HG02623 (cell line): ENCODE data around the gene CYB5R3.
"Not testable (repeated sequence)": the region's sequence is repeated elsewhere in the genome, so short reads cannot be mapped to it uniquely, and the experiment has no call there.

ENCODE experiments used
- ATAC-seq: cut with Tn5 transposase; IDR thresholded peaks from one replicate; pipeline ENCODE4 v1.9.1; 2021; ENCODE audit warnings: moderate library complexity; ENCODE audit not compliant: unreplicated experiment

The CYB5R3 gene

DNA sequence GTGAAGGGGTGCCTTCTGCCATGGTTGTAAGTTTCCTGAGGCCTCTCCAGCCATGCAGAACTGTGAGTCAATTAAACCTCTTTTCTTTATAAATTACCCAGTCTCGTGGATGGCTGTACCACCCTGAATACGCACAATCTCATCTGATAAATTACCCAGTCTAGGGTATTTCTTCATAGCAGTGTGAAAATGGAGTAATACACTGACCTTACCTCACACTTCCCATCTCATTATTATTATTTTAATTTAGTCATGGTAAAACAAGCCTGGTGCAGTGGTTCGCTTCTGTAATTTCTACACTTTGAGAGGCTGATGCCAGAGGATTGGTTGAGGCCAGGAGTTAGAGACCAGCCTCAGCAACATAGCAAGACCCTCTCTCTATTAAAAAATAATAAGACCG is 30.5 kb upstream of the CYB5R3 start:
- ATAC-seq, result no peak

DNA sequence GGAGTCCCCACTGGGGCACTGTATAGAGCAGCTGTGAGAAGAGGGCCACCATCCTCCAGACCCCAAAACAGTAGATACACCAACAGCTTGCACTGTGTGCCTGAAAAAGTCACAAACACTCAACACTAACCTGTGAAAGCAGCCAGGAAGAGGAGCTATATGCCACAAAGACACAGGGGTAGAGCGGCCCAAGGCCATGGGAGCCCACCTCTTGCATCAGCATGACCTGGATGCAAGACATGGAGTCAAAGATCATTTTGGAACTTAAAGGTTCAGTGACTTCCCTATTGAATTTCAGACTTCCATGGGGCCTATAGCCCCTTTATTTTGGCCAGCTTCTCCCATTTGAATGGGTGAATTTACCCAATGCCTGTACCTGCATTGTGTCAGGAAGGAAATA is 29.7 kb upstream of the CYB5R3 start:
- no peak for ATAC-seq

DNA sequence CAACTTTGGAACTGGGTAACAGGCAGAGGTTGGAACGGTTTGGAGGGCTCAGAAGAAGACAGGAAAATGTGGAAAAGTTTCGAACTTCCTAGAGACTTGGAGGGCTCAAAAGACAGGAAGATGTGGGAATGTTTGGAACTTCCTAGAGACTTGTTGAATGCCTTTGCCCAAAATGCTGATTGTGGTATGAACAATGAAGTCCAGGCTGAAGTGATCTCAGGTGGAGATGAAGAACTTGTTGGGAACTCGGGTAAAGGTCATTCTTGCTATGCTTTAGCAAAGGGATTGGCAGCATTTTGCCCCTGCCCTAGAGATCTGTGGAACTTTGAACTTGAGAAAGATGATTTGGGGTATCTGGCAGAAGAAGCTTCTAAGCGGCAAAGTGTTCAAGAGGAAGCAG is 28.7 kb upstream of the CYB5R3 start:
- ATAC-seq, result not testable (repeated sequence)

DNA sequence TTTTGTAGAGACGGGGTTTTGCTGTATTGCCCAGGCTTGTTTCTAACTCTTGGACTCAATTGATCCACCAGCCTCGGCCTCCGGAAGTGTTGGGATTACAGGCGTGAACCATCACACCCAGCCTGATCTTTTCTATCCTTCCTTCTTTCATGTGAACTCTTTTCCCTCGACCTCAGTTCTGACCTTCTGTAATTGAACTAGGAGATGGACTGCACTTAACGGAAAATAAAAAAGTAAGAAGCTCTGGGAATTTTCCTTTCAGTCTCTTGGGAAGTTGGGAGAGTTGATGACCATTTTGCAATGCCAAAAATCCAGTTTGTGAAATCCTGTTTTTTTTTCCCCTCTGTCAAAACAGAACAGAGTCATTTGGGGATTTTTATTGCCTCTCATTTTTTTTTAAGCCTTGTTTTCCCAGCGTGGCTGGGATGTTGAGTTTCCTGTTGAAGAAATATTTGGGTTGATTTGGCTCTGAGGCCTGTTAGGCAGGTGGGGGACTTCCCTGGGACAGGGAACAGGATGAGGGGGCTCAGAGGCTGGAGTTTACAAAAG is 26.9 kb upstream of the CYB5R3 start:
- no peak for ATAC-seq

DNA sequence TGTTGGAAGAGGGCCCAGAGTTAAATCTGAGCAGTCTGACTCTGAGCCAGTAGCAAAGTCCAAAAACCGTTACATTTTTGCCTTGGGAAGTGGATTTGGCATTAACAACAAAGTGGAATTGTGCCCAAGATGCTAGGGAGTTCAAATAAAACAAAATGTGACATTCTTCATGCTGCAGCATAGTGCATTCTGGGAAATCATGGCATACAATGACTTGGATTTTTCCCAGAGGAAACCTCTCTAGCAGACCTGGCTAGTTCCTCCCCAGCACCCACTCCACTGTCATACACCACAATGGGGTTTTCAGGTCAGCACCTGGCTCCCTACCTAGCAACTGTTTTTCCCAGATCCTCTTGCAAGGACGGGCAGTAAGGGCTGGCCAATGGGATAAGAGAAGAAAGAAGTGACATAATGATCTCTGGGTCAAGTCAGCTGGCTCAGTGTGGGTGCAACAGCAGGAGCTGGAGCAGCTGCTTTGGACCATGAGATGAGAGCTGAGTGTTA is 24.8 kb upstream of the CYB5R3 start:
- ATAC-seq, result no peak

DNA sequence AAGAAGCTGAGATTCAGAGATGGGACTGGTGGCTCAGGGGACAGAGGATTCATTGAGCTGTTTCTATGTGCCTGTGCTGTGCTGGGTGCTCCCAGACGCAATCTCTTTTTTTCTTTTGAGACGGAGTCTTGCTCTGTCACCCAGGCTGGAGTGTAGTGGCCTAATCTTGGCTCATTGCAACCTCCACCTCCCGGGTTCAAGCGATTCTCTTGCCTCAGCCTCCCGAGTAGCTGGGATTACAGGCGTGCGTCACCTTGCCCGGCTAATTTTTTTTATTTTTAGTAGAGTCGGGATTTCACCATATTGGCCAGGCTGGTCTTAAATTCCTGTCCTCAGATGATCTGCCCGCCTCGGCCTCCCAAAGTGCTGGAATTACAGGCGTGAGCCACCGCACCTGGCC is 23.9 kb upstream of the CYB5R3 start:
- not testable (repeated sequence) for ATAC-seq

DNA sequence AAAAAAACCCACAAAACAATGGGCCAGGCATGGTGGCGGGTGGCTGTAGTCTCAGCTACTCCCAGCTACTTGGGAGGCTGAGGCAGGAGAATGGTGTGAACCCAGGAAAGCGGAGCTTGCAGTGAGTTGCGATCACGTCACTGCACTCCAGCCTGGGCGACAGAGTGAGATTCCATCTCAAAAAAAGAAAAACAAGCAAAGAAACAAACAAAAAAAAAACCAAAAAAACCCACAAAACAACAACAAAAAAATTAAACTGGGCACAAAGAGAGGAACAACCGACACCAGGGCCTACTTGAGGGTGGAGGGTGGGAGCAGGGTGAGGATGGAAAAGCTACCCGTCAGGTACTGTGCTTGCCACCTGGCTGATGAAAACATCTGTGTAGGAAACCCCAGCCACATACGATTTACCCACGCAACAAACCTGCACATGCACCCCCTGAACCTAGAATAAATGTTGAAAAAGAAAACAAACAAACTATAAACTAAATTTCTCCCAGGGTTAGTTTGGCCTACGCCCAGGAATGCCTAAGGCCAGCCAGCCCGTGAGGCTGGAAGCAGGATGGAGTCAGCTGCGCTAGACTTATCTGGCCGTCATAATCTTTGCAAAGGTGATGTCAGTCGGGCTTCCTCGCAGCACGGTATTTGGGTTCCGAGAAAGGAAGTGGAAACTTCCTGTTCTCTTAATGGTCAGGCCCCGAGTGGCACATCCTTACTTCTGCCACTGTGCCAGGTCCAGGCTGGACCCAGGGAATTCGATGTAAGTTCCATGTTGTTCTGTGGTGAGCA is 21.9 kb upstream of the CYB5R3 start:
- ATAC-seq, result no peak

DNA sequence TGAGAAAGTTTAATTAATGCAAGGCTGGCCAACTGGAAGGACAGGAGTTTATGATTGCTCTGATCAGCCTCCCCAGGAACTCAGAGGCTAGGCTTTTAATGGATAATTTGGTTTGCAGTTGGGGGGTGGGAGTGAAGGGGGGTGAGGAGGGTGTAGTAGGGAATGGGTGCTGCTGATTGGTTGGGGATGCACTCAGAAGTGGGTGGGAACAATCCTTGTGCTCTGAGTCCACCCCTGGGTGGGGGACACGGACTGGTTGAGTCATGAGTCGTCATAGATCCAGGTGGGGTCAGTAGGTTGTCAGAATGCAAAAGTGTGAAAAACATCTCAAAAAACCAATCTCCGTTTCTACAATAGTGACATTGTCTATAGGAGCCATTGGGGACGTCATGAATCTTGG is 20.9 kb upstream of the CYB5R3 start:
- ATAC-seq, result no peak

DNA sequence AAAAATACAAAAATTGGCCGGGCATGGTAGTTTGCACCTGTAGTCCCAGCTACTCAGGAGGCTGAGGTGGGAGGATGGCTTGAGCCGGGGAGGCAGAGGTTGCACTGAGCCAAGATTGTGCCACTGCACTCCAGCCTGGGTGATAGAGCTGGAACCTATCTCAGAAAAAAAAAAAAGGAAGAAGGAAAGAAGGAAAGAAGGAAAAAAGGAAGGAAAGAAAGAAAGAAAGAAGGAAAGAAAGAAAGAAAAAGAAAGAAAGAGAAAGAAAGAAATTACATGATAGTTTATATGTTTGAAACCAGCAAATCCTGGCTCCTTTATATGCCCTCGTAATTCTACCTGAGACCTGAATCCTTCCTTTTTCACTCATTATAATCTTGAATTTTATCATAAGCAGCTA is 17.2 kb upstream of the CYB5R3 start:
- not testable (repeated sequence) for ATAC-seq

DNA sequence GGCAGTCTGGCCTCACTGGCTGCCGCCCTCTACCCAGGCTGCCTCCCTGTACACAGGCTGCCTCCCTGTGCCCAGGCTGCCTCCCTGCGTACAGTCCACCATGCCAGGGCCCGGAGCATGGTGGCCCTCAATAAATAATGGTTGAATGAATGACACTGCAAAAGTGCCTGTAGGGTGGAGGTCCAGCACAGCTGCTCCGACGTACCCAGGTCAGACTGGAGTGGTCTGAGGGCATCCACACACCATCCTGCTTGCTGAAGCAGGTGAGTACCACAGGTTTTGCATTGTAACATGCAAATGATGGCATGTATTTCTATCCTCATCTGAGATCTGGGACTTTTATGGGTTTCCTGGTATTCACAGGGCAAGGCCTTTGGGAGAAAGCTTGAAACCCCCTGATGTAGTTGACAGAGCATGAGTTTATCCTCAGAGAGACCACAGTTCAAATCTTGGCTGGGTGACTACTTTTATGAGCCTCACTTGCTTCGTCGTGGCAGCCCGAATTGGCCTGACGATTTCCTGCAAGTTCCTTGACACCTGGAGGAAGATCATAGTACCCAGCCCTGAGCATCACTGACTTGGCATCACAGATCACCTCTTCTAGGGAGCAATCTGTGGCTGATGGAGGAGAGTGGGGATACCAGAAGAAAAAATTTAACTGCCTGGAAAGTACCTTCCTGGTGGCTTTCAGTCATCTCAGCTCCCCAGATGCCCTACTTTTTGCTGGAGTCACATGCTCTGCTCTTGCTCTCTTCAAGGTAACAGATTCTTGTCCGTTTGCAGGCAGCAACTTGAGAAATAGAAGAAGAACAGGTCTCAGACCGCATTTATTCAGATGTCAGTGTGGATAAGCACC is 16.0 kb upstream of the CYB5R3 start:
- ATAC-seq, result peak; percentile 37

DNA sequence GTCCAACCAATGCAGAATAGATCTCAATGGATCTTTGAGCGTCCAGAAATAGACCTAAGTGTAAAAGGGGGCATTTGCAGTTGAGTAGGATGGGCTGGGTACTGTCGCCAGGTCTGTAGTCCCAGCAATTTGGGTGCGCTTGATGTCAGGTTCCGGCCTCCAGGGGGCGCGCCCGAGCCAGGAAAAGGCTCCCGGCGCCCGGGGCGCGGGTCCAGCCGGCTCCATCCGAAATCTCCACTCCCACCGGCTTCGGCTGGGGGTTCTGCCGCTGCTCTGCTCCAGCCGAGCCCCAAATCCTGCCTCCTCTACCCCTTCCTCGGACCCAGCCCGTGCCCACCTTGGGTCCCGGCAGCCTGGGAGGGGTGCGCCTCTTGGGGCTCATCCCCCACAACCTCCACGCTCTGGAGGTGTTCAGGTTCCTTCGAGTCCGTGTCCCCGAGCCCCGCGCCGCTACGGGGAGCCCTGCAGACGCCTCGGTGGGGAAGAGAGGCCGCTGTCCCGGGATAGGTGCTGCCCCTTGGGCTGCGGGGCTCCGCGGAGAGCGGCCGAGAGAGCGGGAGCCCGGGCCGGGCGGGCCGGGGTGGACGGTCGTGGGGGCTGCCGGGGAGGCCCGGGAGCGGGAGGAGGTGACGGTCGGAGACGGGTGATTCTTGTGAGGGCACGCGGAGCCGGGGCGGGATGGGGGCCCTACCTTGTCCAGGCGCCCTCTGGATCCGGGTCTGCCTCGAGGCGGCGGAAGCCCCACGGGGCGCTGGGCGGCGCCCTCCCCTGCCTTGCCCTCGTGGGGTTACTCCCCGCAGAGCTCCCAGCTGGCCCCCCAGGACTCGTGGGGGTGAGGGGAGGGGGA is 13.0 kb upstream of the CYB5R3 start:
- ATAC-seq, result no peak

DNA sequence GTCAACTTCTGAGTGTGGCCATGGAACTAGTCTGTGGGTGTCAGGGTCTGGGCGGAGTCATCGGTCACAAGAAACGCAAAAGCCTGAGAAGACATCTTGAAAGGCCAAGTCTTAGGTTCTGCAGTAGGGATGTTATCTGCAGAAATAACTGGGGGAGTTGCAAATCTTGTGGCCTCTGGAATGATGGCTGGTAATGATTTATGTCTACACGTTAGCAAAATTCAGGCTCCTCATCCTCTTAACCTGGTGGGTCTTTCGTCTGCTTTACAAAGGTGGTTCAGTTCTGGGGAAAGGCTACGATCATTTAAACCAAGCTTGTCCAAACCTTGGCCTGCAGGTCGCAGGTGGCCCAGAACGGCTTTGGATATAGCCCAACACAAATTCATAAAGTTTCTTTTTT is 7.4 kb upstream of the CYB5R3 start:
- ATAC-seq, result no peak

DNA sequence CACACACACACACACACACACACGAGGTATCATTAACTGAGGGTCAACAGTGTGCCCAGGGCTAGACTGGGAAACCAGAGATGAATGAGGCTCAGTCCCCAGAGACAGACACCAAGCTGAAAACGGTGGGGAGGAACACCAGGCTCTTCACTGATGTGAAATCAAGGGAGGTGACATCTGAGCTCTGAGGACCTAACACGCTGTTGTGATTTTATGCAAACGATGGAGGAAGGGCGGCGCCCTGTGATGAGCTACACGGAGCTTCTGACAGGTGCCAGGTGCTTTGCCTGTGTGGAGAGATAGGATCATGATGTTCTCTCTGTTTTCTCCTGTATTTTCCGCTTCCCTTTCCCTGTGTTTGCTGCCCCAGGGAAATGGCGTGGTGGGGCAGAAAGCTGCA is 6.5 kb upstream of the CYB5R3 start:
- ATAC-seq, result no peak

DNA sequence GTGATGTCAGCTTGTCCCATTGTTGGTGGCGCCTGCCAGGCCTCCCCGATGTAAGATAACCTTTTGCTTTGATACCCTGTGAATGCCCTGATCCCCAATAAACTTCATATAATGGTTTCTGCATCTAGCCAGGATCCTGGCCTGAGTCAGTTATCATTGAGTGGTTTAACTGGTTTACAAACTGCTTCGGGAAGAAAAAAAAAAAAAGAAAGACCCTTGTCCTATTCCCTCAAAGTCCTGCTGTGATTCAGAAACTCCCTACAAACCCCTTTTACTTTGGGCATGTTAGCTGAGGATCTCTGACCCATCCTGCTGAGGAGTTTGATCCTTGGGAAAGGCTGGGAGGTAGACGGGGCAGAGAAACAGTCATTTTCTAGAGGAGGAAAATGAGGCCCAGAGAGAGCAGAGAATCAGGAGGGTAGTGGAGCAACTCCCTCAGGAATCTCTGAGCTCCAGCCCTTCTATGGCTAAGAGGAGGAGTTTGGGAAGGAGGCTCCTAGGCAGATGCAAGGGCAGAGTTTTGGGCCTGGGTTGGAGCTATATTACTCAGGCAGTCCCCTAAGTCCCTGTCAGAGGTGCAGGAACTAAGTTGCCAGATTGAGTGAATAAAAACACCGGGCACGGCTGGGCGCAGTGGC is 5.4 kb upstream of the CYB5R3 start:
- no peak for ATAC-seq

DNA sequence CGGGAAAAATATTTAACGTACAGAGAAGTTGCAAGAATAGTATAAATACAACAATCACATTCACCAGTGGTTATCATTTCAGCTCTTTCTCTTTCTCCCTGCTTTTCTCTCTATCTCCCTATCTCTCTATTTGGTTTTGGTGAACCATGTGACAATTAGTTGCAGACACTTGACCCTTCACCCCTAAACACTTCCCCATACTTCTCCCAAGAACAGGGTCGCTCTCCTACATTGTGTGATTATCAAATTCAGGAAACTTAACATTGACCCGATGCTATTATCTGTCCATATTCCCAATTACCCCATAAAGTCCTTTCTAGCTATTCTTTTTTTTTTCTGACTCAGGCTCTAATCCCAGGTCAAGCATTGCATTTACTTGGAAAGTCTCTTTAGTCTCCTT is 4.8 kb upstream of the CYB5R3 start:
- no peak for ATAC-seq

DNA sequence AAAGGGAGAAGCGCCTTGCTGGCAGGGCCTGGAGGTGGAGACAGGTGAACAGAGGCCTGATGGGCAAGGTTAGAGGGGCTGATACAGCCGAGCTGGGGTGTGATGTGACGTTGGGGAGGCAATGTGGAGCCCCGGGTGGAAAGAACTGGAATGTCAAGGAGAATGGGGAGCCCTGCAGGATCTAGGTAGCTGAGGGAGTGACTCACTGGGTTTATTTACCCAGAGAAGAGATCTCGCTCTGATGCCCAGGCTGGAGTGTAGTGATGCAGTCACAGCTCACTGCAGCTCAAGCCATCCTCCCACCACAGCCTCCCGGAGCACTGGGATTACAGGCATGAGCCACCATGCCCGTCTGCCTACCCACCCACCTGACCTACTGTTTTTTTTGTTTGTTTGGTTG is 1.9 kb upstream of the CYB5R3 start:
- ATAC-seq, result no peak

DNA sequence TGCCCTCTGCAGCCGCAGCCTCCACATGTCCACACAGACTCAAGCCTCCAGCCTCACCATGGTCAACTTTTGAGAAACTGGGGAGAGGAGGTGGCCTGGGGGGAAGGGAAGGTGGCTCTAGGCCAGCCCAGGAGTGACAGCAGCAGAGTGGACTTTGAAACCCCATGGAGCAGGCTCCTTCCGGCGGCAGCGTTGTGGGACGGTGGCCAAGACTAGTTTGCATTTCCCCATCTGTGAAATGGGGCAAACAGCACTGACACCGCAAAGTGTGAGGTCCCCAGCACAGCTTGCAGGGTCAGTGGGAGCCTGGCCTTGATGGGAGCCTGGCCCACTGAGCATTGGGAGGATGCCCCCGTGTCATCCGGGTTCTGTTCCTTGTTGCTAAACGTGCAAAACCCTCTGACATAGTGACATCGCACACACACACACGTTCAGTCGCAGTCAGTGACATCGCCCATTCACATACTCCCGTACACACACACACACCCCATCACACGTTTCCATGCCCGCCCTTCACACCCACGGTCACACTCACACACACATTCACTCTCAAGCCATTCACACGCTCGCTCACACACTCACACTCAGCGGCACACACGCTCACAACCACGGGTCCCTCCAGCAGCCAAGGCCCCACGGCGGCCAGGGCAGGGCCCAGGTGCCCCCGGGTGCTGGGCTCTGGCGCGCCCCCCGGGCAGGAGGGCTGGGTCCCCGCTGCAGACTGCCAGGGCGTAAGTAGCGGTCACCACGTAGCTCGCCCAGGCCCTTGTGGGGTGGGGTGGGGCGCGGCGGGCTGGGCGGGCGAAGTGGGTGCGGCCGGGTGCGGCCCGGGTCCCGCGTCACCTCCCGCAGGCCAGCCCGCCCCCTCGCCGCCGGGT is 585 bp downstream of the CYB5R3 start:
- peak; percentile 46 for ATAC-seq

DNA sequence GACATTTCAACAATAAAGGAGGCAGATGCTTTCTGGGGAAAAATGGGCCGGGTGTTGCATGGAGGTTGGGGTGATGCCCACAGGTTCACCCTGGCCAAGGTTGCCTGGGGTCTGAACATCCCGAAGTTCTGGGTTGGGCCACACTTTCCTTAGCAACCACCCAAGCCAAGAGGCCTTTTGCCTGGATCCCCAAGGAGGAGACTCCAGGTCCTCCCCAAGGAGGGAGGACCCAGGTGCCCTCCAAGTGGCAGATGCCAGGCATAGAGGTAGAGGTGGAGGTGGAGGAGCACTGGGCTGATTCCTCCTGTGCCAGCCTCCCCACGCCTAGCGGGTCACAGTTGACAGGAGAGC is 1.2 kb downstream of the CYB5R3 start:
- no peak for ATAC-seq
